Gastrocnemius medialis (tissue), 4 donors: ENCODE measurements around the gene ANXA8L1. TPM values are rescaled to one million over a fixed set of nuclear protein-coding genes. Genes with fewer than 3 reads are reported as not detected.
"Not testable (repeated sequence)": the region's sequence is repeated elsewhere in the genome, so short reads cannot be mapped to it uniquely, and the experiment has no call there.

ENCODE experiments used
- ATAC-seq, 2 donors: fragments of 150-250 bp; one replicate each; pipeline ENCODE4 v1.9.1; 2016
- DNase-seq, 2 donors: peaks; one replicate each; pipeline ENCODE4 v3.0.0-alpha.2; 2019
- H3K27ac ChIP-seq, 4 donors: fragments of 200-600 bp; sonication (generic); 1 replicate in 1 of 4; 2 replicates in 3 of 4; pipeline ENCODE4 v1.5.1; 2016 to 2018; ENCODE audit warnings: mild to moderate bottlenecking in 2 of 4, moderate library complexity in 1 of 4
- H3K27me3 ChIP-seq, 3 donors: fragments of 200-600 bp; sonication (generic) in 2 of 3; 1 replicate in 1 of 3; 2 replicates in 2 of 3; pipeline versions ENCODE4 v1.5.1 to v1.6.0; 2016 to 2019; ENCODE audit warnings: mild to moderate bottlenecking in 1 of 3, moderate library complexity in 1 of 3
- H3K36me3 ChIP-seq, 2 donors: fragments of 200-600 bp; sonication (generic) in 1 of 2; one replicate each; pipeline ENCODE4 v1.5.1; 2017 to 2018
- H3K4me1 ChIP-seq, 2 donors: fragments of 200-600 bp; sonication (generic) in 1 of 2; one replicate each; pipeline ENCODE4 v1.5.1; 2016 to 2017; ENCODE audit warnings: mild to moderate bottlenecking in 2 of 2
- H3K4me3 ChIP-seq, 4 donors: fragments of 200-600 bp; sonication (generic) in 3 of 4; 1 replicate in 1 of 4; 2 replicates in 3 of 4; pipeline ENCODE4 v1.5.1; 2016 to 2019; ENCODE audit warnings: mild to moderate bottlenecking in 2 of 4
- H3K9me3 ChIP-seq, 3 donors: fragments of 200-600 bp; sonication (generic) in 2 of 3; 1 replicate in 1 of 3; 2 replicates in 2 of 3; pipeline ENCODE4 v1.5.1; 2016 to 2019
- POLR2A ChIP-seq, 2 donors: fragments of 450-650 bp; IDR thresholded peaks; one replicate each; pipeline ENCODE4 v1.6.1; 2017; ENCODE audit warnings: antibody characterized with exemption in 2 of 2, mild to moderate bottlenecking in 2 of 2, moderate library complexity in 2 of 2
- in situ Hi-C, 4 donors: fragments of 200-750 bp; cut with MboI; loops; one replicate each; pipeline versions ENCODE4 v1.15.0 to v1.8.0; 2017; ENCODE audit warnings: low sequenced_read_pairs in 4 of 4
- intact Hi-C: fragments of 100-400 bp; cut with DNase I; formaldehyde crosslinking; loops from one replicate; pipeline ENCODE4 v1.15.1; 2023; ENCODE audit warnings: low total_unique reads
- total RNA-seq, 4 donors: library from RNA; depleted of rRNA; stranded (reverse); fragments of >200 nt; gene quantifications; one replicate each; pipeline versions ENCODE4 v1.1.0 to v1.2.3, GENCODE V29; 2016
- TF ChIP-seq, protein P1 (sequence below), 5 experiments: fragments of 450-650 bp in 3 of 5; fragments of 200-600 bp in 2 of 5; sonication (generic) in 2 of 5; IDR thresholded peaks in 4 of 5; conservative IDR thresholded peaks in 1 of 5; 1 replicate in 4 of 5; 2 replicates in 1 of 5; pipeline ENCODE4 v1.5.1; 2016 to 2019; ENCODE audit warnings: antibody characterized with exemption in 5 of 5, mild to moderate bottlenecking in 3 of 5, moderate library complexity in 3 of 5

The ANXA8L1 gene
- total RNA-seq, 4 donors from 2014 or later: not detected

DNA sequence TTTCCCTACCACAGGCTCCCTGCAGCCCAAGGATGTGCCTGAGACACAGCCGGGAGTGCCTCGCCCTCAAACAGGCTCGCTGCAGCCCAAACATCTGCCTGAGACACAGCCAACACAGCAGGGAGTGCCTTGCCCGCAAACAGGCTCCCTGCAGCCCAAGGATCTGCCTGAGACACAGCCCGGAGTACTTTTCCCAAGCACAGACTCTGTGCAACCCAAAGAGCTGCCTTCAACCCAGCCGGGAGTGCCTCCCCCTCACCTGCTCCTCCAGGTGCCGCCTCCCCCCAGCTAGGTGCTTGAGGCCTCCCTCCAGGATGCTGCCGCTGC lies 45.9 kb upstream of the ANXA8L1 start:
- in situ Hi-C loops: loop anchor here in 1 of 4 donors (10.0 kb wide), 1 partner anchor 105 kb away; no protein-coding TSS in a partner anchor
- no peaks in the 10 kb centered on the region for H3K36me3 ChIP-seq
- no peaks in the 10 kb centered on the region for H3K4me1 ChIP-seq
- H3K27me3 ChIP-seq: no peaks in the 10 kb centered on the region
- H3K9me3 ChIP-seq: no peaks in the 10 kb centered on the region
- ATAC-seq (no peak), DNase-seq (no peak)
- no peak overlapping the region for H3K27ac ChIP-seq
- TF ChIP-seq POLR2A (IDR thresholded peaks at IDR 0.05): no peak
- TF ChIP-seq, protein P1, sequence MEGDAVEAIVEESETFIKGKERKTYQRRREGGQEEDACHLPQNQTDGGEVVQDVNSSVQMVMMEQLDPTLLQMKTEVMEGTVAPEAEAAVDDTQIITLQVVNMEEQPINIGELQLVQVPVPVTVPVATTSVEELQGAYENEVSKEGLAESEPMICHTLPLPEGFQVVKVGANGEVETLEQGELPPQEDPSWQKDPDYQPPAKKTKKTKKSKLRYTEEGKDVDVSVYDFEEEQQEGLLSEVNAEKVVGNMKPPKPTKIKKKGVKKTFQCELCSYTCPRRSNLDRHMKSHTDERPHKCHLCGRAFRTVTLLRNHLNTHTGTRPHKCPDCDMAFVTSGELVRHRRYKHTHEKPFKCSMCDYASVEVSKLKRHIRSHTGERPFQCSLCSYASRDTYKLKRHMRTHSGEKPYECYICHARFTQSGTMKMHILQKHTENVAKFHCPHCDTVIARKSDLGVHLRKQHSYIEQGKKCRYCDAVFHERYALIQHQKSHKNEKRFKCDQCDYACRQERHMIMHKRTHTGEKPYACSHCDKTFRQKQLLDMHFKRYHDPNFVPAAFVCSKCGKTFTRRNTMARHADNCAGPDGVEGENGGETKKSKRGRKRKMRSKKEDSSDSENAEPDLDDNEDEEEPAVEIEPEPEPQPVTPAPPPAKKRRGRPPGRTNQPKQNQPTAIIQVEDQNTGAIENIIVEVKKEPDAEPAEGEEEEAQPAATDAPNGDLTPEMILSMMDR (IDR thresholded peaks at IDR 0.05 in 4 of 5, conservative IDR thresholded peaks at IDR 0.05 in 1 of 5): no peak
- intact Hi-C loops: no loop called here
- no peak overlapping the region for H3K4me3 ChIP-seq

DNA sequence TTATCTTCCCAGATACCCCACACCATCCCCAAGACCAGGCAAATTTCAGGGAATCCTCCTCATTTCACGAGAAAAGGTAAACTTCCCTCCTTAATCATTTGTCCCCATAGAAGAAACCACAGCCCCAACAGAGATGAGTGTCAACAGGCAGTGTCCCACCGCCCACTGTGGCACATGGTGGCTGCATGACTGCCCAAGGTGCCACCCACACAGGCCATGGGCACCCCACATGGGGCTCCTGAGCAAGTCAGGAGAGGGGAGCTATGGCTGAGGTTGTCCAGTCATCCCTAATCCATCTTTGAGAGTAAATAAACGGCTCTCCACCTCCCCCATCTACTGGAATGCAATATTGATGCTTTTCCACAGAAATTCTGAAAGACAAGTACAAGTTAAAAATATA lies 44.7 kb upstream of the ANXA8L1 start:
- in situ Hi-C loops: no loop called here
- Histone ChIP-seq H3K4me1 (no peaks in the 10 kb centered on the region), H3K27ac (no peak overlapping the region), H3K36me3 (no peaks in the 10 kb centered on the region), H3K27me3 (no peaks in the 10 kb centered on the region), H3K4me3 (no peak overlapping the region), H3K9me3 (no peaks in the 10 kb centered on the region)
- intact Hi-C loops: no loop called here
- no peak for DNase-seq
- no peak for ATAC-seq
- TF ChIP-seq POLR2A (IDR thresholded peaks at IDR 0.05): no peak
- TF ChIP-seq, protein P1 (IDR thresholded peaks at IDR 0.05 in 4 of 5, conservative IDR thresholded peaks at IDR 0.05 in 1 of 5): no peak

DNA sequence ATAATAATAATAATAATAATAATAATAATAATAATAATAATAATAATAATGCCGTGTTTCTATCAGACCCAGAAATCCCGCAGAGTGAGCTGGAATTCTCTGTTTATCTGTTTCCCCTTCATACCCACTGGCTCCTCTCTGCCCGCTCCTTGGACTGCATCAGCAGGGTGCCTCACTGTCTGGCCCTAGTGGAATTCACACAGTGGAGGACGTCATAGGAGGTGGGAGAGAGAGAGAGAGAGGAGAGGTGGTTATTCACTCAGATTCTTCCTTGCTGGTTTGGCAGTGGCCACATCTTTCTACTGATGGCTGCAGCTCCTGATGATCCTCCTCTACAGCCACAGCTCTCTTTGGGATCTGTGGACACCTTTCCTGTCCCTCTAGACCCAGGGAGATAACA lies 10.1 kb upstream of the ANXA8L1 start:
- DNase-seq, H3K27ac ChIP-seq, ATAC-seq, H3K36me3 ChIP-seq, H3K9me3 ChIP-seq, H3K4me1 ChIP-seq, in situ Hi-C loops, H3K27me3 ChIP-seq, H3K4me3 ChIP-seq, intact Hi-C loops: not testable (repeated sequence)

DNA sequence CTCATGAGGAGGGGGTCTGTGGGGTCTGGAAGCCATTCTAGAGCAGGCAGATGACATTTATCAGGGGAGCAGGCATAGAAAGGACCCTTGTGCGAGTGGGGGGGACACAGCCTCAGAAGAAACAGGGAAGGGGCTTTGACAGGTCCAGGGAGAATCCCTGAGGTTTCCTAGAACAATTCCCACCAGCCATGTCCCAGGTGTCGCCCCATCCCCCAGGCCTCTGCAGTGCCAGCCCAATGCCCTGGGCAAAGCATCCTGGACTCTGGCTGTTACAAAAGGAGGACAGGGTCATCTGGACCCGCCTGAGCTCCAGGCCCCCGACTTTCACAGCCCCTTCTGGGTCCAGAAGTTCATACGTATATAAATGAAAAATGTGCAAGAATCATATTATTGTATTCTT lies 8.4 kb upstream of the ANXA8L1 start:
- H3K9me3 ChIP-seq, ATAC-seq, H3K27ac ChIP-seq, in situ Hi-C loops, H3K27me3 ChIP-seq, DNase-seq, intact Hi-C loops, H3K36me3 ChIP-seq, H3K4me3 ChIP-seq, H3K4me1 ChIP-seq: not testable (repeated sequence)

DNA sequence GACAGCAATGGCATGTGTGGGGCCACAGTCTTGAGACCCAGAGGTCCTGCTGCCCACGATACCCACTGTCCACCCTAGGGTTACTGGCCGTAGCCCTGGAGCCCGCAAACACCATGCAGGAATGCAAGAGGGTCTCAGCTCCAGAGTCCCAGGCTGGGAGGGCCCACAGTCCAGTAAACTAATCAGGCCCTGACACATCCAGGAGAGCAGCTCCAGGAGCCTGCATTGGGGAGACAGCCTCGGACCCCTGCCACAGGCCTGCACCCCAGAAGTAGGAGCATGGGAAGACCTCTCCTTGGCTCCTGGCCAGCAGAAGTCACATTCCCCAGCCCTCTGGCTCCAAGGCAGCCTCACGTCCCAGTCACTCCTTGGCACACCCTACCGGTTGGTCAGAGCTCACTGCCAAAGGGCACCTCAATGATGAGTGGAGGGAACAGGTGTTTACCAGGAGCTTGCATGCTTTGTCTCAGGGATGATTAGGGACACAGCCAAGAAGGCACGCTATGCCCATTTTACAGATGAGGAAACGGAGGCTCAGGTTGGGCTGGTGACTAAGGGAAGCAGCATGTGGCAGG lies 7.8 kb upstream of the ANXA8L1 start:
- H3K4me1 ChIP-seq, in situ Hi-C loops: not testable (repeated sequence)

DNA sequence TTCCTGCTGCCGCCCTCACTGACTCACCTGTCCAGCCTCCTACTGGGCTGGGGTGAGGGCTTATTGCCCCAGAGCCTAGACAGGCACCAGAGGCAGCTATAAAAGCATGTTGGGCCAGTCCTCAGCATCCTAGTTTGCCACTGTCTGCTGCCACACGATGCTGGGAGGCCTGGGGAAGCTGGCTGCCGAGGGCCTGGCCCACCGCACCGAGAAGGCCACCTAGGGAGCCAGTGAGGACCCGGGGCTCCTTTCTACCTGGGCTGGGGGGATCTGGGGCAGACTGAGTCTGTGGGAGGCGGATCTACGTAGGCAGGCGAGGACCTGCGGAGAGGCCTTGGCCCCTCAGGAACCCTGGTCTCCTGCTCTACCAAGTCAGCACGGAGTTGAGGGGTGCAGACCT lies 6.6 kb upstream of the ANXA8L1 start:
- DNase-seq, H3K27ac ChIP-seq, H3K36me3 ChIP-seq, intact Hi-C loops, H3K9me3 ChIP-seq, ATAC-seq, H3K4me1 ChIP-seq, H3K27me3 ChIP-seq, H3K4me3 ChIP-seq, in situ Hi-C loops: not testable (repeated sequence)

More for the DNA sequence above, 7.8 kb upstream of the ANXA8L1 start:
- H3K4me3 ChIP-seq, H3K27ac ChIP-seq, H3K36me3 ChIP-seq, H3K9me3 ChIP-seq, H3K27me3 ChIP-seq, ATAC-seq, DNase-seq, intact Hi-C loops: not testable (repeated sequence)

DNA sequence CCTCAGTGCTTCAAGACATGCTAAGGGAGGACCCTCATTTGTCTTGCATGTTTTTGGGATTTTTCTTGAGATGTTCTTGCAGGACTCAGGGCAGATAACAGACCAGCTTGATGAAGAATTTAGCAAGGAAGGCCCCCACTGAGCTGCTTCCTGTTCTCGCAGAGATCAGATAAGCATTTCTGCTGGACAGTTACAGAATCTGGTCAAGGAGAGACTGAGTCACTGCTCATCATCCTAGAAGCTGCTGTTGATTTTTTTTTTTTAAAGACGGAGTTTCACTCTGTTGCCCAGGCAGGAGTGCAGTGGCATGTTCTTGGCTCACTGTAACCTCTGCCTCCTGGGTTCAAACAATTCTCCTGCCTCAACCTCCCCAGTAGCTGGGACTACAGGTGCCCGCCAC lies 1.2 kb upstream of the ANXA8L1 start:
- ATAC-seq, H3K27ac ChIP-seq, H3K4me1 ChIP-seq, in situ Hi-C loops, H3K36me3 ChIP-seq, intact Hi-C loops, DNase-seq, H3K4me3 ChIP-seq, H3K27me3 ChIP-seq, H3K9me3 ChIP-seq: not testable (repeated sequence)

DNA sequence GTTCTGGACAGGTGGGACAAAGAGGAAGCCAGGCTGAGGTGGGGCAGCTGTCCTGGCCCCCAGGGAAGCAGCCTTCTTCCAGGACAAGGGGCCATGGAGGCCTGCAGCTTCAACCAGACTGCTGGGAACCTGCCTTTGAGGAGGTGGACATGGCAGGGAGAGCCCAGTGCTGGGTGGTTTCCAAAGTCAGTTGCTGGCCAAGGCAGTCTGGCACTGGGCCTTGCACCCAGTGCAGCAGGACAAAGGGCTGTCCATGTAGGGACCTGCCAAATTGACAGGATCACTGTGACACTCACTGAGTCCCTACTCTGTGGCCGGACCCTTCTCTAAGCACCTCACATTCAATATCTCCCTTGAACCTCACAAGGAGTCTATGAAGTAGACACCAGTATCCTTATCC lies 1.4 kb downstream of the ANXA8L1 start:
- ATAC-seq, H3K27ac ChIP-seq, H3K27me3 ChIP-seq, H3K4me3 ChIP-seq, DNase-seq, H3K9me3 ChIP-seq, H3K4me1 ChIP-seq, H3K36me3 ChIP-seq, in situ Hi-C loops, intact Hi-C loops: not testable (repeated sequence)

DNA sequence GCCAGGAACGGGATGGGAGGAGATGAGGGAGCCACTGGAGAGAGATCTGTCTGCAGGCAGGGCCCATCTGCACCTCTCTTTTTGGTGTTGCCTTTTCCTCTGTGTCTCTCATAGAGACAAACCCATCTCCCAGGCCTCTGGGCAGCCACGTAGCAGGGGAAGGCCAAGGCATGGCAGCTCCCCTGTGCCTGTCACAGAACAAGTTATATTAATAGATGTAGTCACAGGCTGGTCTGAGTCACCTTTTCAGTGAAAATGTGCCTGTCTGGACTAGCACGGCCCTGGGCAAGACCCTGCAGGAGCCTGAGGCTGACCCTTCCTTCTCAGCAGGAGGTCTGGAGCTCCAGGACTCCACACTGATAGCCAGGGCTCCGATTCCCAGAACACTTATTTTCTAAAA lies 2.1 kb downstream of the ANXA8L1 start:
- H3K27ac ChIP-seq, DNase-seq, ATAC-seq, H3K9me3 ChIP-seq, H3K27me3 ChIP-seq, intact Hi-C loops, H3K4me3 ChIP-seq, H3K4me1 ChIP-seq, in situ Hi-C loops, H3K36me3 ChIP-seq: not testable (repeated sequence)

DNA sequence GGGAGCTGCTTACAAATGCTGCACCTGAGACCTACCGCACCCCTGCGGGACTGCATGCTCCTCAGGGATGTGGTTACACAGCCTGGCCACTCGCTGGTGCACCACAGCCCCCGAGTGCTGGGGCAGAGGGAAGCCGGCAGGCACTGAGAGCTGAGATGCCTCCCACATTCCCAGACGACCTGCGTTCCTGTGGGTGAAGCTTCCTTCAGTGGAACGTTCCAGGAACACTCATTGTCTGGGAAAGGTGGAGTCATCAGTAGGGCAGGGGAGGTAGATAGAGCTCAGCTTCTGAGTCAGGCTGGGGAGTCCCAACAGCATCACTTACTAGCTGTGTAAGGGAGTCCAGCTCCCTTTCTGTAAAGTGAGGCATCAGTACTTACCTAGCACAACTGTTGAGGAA lies 2.5 kb downstream of the ANXA8L1 start:
- H3K4me3 ChIP-seq, H3K36me3 ChIP-seq, H3K27me3 ChIP-seq, DNase-seq, in situ Hi-C loops, ATAC-seq, H3K27ac ChIP-seq, H3K9me3 ChIP-seq, H3K4me1 ChIP-seq, intact Hi-C loops: not testable (repeated sequence)
